GM19023 (cell line): ENCODE results near the gene TSC2.

ENCODE experiments used
- ATAC-seq: cut with Tn5 transposase; IDR thresholded peaks from one replicate; pipeline ENCODE4 v1.9.1; 2021; ENCODE audit warnings: mild to moderate bottlenecking, moderate library complexity; ENCODE audit not compliant: unreplicated experiment

The TSC2 gene

GRCh38 chr16:2083876-2084780, 36.3 kb downstream of the TSC2 start:
- ATAC-seq, result no peak

- ATAC-seq, result no peak
These were observed 37.3 kb downstream of the TSC2 start for GRCh38 chr16:2084895-2085625.

DNA sequence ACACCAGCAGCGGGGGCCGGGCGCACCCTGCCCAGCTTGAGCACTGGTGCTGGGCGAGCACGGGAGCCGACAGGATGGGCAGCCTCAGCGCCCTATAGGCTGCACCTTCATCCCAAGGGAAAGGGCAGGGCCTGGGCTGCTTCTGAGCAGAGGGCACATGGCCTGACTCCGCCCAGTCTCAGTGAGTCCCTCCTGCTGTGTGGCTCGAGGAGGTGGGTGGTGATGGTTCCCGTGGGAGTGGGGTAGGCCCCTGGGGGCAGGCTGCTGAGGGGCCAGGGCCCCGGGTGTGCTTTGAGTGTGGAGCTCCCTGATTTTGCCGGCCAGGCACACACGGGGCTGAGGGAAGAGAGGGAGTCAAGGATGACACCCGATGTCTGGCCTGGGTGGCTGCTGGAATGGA, 37.9 kb downstream of the TSC2 start:
- ATAC-seq, result no peak

GRCh38 chr16:2086106-2086742, 38.4 kb downstream of the TSC2 start:
- no peak for ATAC-seq

DNA sequence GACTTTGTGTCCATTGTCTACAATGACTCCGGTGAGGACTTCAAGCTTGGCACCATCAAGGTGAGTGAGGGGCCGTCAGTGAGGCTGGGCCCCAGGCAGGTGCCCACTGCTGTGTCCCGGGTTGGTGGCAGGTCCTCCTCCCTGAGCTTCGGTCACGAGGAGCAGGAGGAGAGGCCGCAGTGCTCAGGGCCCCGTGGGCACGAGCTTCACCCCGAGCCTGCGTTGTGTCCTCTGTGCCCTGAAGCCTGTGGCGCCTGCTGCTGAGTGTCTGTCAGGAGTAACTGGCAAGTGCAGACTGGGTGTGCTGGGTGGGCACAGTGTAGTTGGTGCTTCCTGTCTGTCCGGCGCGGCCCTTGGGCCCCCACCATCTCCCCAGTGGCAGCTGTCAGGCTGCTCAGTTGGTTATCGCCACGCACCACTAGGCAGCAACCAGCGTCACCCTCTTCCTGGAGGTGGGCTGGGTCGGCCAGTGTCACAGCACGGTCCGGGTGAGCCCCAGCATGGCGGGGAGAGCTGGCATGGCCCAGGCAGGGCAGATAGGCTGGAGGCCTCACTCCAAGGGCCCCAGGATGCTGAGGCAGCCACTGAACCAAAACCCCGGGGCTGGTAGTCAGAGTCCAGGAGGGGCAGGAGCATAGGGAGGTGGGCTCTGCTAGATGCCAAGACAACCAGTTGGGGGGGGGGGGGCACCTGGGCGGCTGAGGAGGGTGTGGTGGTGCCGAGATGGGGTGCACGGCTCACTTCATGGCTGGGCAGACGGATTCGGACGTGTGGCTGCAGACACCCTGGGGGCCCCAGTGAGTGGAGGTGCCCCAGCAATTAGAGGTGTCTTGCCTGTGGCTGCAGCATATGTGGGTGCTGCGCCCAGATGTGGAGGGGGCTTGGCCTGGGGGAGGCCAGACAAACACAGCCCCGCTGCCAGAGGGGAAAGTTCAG, 39.3 kb downstream of the TSC2 start:
- ATAC-seq, result no peak

- no peak for ATAC-seq
These were observed 40.2 kb downstream of the TSC2 start for GRCh38 chr16:2087748-2088631.

- no peak for ATAC-seq
These were observed 41.1 kb downstream of the TSC2 start for GRCh38 chr16:2088759-2089358.

- ATAC-seq, result no peak
These were observed 42.1 kb downstream of the TSC2 start for GRCh38 chr16:2089706-2090480.

GRCh38 chr16:2090481-2090776, 42.6 kb downstream of the TSC2 start:
- no peak for ATAC-seq

GRCh38 chr16:2090777-2091546, 43.2 kb downstream of the TSC2 start:
- no peak for ATAC-seq

DNA sequence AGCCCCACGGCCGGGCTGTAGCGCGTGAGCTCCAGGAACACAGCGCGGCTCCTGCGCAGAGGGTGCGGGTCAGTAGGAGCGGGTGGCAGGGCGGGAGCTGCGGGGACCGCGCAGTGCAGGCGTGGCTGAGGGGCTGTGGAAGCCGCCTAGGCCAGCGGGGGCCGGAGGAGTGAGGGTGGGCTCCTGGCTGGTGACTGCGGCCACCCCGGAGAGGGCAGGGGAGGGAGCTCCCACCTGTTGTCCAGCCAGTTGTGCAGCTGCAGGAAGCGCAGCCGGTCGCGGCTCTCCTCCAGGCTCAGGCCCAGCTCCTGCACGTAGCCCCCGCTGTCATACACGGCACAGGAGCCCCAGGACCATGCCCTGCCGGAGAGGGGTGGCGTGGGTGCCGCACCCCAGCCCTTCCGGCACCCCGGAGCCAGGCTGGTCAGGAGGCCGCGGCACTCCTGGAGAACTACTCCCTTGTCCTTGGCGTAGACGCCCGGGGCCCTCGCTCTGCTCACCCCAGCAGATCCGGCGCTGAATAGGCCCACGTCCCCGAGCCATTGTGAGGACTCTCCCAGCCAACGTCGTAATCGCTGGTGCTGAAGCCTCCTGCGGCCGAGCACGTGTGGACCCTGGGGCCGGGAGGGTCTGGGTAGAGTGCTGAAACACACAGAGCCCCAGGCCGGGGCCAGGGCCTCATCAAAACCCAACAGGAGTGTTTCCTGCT, 43.9 kb downstream of the TSC2 start:
- ATAC-seq, result no peak

GRCh38 chr16:2092256-2092620, 44.5 kb downstream of the TSC2 start:
- ATAC-seq, result no peak

DNA sequence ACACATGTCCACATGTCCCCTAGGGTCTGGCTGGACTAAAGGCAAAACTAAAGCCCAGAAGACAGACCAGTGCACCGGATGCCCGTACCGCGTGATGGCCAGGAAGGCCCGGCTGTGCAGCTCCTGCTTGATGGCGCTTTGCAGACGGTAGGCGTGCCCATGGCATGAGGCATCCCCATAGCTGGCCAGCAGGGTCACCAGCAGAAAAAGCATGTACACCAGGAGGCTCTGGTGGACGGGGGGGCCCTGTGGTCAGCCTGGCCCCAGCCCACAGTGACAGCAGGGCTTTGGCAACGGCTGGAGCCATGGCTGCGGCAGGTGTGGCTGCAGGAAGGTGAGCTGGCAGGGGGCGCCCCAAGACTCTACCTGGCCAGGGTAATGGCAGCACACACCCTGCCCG, 45.1 kb downstream of the TSC2 start:
- ATAC-seq, result no peak

DNA sequence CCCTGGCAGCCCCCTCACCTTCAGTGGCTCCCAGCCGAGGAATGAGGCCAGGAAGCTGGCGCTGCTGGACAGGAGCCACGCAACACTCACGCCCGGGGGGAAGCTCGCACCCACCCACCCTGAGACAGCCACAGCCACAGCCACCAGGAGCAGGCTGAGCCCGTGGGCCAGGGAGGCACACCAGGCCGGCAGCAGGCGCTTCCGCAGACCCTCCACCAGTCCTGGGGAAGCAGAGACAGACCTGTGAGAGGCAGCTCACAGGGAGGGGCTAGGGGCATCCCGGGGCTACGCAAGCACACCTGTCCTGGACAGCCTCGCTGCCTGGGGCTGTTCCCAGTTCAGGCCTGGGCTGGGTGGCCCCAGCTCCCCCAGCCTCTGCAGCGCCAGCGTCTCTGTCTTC, 46.0 kb downstream of the TSC2 start:
- ATAC-seq, result no peak

- no peak for ATAC-seq
These were observed 47.6 kb downstream of the TSC2 start for GRCh38 chr16:2095315-2095853.

GRCh38 chr16:2095918-2096582, 48.3 kb downstream of the TSC2 start:
- no peak for ATAC-seq
